HepG2 (cell line): ENCODE measurements around the gene SPRYD4. TPM values are rescaled to one million over a fixed set of nuclear protein-coding genes. Genes with fewer than 3 reads are reported as not detected.

Experiments used
- ATF1 ChIP-seq: IDR thresholded peaks from 2 replicates; pipeline ENCODE4 v1.6.1; 2016; ENCODE audit warnings: mild to moderate bottlenecking, control low read depth
- DR1 ChIP-seq: sonication (generic); formaldehyde crosslinking; IDR thresholded peaks from 2 replicates; pipeline ENCODE4 v1.8.0; 2021; ENCODE audit warnings: mild to moderate bottlenecking, missing genetic modification reagents, inconsistent platforms
- MED1 ChIP-seq: sonication (generic); formaldehyde crosslinking; IDR thresholded peaks from 2 replicates; pipeline ENCODE4 v1.4.0; 2020; ENCODE audit warnings: missing genetic modification reagents
- NFKBIZ ChIP-seq: IDR thresholded peaks from 2 replicates; pipeline ENCODE4 v1.6.1; 2018; ENCODE audit warnings: missing genetic modification reagents, missing compliant biosample characterization
- NR3C1 ChIP-seq: sonication (generic); formaldehyde crosslinking; IDR thresholded peaks from 2 replicates; pipeline ENCODE4 v1.4.0; 2020; ENCODE audit warnings: missing genetic modification reagents
- REL ChIP-seq: sonication (generic); formaldehyde crosslinking; conservative IDR thresholded peaks from 2 replicates; pipeline ENCODE4 v1.8.0; 2022; ENCODE audit warnings: mild to moderate bottlenecking, missing genetic modification reagents, moderate library complexity
- SIN3A ChIP-seq: IDR thresholded peaks from 2 replicates; pipeline ENCODE4 v1.6.1; 2011; ENCODE audit warnings: low read depth, mild to moderate bottlenecking, control low read depth, low read length, borderline replicate concordance
- SKIL ChIP-seq: sonication (generic); formaldehyde crosslinking; IDR thresholded peaks from 2 replicates; pipeline ENCODE4 v1.8.0; 2022; ENCODE audit warnings: missing genetic modification reagents, mild to moderate bottlenecking, moderate library complexity, borderline replicate concordance
- ZMYM4 ChIP-seq: sonication (generic); formaldehyde crosslinking; IDR thresholded peaks from 2 replicates; pipeline ENCODE4 v1.8.1; 2023; ENCODE audit warnings: mild to moderate bottlenecking, missing genetic modification reagents
- ZNF362 ChIP-seq: sonication (generic); formaldehyde crosslinking; IDR thresholded peaks from 2 replicates; pipeline ENCODE4 v1.4.0; 2020; ENCODE audit warnings: missing genetic modification reagents, mild to moderate bottlenecking, borderline replicate concordance
- ZNF777 ChIP-seq: sonication (generic); formaldehyde crosslinking; IDR thresholded peaks from 2 replicates; pipeline ENCODE4 v1.4.0; 2020; ENCODE audit warnings: missing genetic modification reagents
- polyA plus RNA-seq, 8 experiments: library from polyadenylated mRNA; depleted of rRNA in 3 of 8; stranded (reverse) in 7 of 8; unstranded in 1 of 8; fragments of >200 nt; fragmentation: Illumina TruSeq in 4 of 8; extraction: Trizol in 4 of 8; gene quantifications; 2 replicates each; pipeline versions ENCODE4 v1.2.1 to v1.2.3, GENCODE V29; 2011 to 2016; ENCODE audit warnings: low read depth in 4 of 8, missing spikeins in 1 of 8, mixed read lengths in 1 of 8; ENCODE audit not compliant: insufficient read depth in 1 of 8
- total RNA-seq, 5 experiments: library from RNA; depleted of rRNA; stranded (reverse); fragments of >200 nt; fragmentation: Illumina TruSeq; extraction: Trizol; gene quantifications; 2 replicates each; pipeline ENCODE4 v1.2.3, GENCODE V29; 2016; ENCODE audit warnings: low read depth in 1 of 5
- TF ChIP-seq, protein P1 (sequence below): IDR thresholded peaks from 2 replicates; pipeline ENCODE4 v1.6.1; 2018; ENCODE audit warnings: missing genetic modification reagents
- TF ChIP-seq, protein P2 (sequence below): IDR thresholded peaks from 2 replicates; pipeline ENCODE4 v1.6.1; 2016; ENCODE audit warnings: low read depth
- TF ChIP-seq, protein P3 (sequence below): sonication (generic); formaldehyde crosslinking; IDR thresholded peaks from 2 replicates; pipeline ENCODE4 v1.5.1; 2020; ENCODE audit warnings: mild to moderate bottlenecking, missing genetic modification reagents, borderline replicate concordance
- TF ChIP-seq, protein P4 (sequence below): sonication (generic); formaldehyde crosslinking; IDR thresholded peaks from 2 replicates; pipeline ENCODE4 v1.5.0; 2020; ENCODE audit warnings: mild to moderate bottlenecking, missing genetic modification reagents, moderate library complexity

The SPRYD4 gene
- total and polyA plus RNA-seq, 2 of the 13 experiments (the other 11 are each of a cell fraction or from before 2014, with no cell fraction given), result 3.9 to 4.5 TPM

DNA sequence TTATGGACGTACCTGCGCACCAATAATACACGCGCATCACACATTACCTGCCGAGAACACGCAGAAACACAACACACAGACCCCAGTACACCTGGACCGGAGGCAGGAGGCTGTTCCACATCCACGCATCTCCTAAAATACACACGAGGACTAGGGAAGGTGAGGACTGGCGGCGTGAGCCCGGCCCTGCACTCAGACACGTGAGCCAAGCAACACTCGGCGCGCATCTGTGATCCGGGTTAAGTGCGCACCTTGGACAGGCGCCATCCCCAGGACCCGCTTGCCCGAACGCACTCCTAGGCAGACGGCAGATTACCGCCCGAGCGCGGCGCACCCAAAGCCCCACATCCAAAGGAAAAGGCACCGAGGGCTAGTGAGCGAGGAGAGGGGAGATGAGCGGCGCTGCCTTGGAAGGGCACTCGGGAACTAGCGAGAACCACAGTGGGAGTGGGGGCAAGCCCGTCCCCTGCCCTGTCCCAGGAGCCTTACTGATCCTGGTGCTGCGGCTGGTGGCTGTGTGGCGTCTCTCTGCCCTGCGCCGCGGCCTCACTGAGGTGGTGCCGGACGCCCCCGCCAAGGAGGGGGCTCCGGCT, 19.2 kb downstream of the SPRYD4 start (continued):
- TF ChIP-seq ZNF362 (CRISPR knock-in tag) (no peak), ATF1 (CRISPR knock-in tag) (no peak), ZMYM4 (0 out of 2 replicates have a peak, but pooled peaks have one; percentile 60), REL (CRISPR knock-in tag) (peak; percentile 53; the same call in 1 of the 2 replicates), NR3C1 (no peak), SKIL (CRISPR knock-in tag) (no peak), MED1 (CRISPR knock-in tag) (0 out of 2 replicates have a peak, but pooled peaks have one; percentile 15), SIN3A (peak; percentile 18; the same call in 1 of the 2 replicates), ZNF777 (CRISPR knock-in tag) (peak; percentile 58), NFKBIZ (CRISPR knock-in tag) (no peak), DR1 (CRISPR knock-in tag) (no peak)
- TF ChIP-seq, protein P1, sequence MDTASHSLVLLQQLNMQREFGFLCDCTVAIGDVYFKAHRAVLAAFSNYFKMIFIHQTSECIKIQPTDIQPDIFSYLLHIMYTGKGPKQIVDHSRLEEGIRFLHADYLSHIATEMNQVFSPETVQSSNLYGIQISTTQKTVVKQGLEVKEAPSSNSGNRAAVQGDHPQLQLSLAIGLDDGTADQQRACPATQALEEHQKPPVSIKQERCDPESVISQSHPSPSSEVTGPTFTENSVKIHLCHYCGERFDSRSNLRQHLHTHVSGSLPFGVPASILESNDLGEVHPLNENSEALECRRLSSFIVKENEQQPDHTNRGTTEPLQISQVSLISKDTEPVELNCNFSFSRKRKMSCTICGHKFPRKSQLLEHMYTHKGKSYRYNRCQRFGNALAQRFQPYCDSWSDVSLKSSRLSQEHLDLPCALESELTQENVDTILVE (CRISPR knock-in tag), result no peak
- TF ChIP-seq, protein P2, sequence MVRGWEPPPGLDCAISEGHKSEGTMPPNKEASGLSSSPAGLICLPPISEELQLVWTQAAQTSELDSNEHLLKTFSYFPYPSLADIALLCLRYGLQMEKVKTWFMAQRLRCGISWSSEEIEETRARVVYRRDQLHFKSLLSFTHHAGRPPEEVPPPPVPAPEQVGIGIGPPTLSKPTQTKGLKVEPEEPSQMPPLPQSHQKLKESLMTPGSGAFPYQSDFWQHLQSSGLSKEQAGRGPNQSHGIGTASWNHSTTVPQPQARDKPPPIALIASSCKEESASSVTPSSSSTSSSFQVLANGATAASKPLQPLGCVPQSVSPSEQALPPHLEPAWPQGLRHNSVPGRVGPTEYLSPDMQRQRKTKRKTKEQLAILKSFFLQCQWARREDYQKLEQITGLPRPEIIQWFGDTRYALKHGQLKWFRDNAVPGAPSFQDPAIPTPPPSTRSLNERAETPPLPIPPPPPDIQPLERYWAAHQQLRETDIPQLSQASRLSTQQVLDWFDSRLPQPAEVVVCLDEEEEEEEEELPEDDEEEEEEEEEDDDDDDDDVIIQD (CRISPR knock-in tag), result no peak
- TF ChIP-seq, protein P3, sequence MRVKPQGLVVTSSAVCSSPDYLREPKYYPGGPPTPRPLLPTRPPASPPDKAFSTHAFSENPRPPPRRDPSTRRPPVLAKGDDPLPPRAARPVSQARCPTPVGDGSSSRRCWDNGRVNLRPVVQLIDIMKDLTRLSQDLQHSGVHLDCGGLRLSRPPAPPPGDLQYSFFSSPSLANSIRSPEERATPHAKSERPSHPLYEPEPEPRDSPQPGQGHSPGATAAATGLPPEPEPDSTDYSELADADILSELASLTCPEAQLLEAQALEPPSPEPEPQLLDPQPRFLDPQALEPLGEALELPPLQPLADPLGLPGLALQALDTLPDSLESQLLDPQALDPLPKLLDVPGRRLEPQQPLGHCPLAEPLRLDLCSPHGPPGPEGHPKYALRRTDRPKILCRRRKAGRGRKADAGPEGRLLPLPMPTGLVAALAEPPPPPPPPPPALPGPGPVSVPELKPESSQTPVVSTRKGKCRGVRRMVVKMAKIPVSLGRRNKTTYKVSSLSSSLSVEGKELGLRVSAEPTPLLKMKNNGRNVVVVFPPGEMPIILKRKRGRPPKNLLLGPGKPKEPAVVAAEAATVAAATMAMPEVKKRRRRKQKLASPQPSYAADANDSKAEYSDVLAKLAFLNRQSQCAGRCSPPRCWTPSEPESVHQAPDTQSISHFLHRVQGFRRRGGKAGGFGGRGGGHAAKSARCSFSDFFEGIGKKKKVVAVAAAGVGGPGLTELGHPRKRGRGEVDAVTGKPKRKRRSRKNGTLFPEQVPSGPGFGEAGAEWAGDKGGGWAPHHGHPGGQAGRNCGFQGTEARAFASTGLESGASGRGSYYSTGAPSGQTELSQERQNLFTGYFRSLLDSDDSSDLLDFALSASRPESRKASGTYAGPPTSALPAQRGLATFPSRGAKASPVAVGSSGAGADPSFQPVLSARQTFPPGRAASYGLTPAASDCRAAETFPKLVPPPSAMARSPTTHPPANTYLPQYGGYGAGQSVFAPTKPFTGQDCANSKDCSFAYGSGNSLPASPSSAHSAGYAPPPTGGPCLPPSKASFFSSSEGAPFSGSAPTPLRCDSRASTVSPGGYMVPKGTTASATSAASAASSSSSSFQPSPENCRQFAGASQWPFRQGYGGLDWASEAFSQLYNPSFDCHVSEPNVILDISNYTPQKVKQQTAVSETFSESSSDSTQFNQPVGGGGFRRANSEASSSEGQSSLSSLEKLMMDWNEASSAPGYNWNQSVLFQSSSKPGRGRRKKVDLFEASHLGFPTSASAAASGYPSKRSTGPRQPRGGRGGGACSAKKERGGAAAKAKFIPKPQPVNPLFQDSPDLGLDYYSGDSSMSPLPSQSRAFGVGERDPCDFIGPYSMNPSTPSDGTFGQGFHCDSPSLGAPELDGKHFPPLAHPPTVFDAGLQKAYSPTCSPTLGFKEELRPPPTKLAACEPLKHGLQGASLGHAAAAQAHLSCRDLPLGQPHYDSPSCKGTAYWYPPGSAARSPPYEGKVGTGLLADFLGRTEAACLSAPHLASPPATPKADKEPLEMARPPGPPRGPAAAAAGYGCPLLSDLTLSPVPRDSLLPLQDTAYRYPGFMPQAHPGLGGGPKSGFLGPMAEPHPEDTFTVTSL (CRISPR knock-in tag), result no peak
- TF ChIP-seq, protein P4, sequence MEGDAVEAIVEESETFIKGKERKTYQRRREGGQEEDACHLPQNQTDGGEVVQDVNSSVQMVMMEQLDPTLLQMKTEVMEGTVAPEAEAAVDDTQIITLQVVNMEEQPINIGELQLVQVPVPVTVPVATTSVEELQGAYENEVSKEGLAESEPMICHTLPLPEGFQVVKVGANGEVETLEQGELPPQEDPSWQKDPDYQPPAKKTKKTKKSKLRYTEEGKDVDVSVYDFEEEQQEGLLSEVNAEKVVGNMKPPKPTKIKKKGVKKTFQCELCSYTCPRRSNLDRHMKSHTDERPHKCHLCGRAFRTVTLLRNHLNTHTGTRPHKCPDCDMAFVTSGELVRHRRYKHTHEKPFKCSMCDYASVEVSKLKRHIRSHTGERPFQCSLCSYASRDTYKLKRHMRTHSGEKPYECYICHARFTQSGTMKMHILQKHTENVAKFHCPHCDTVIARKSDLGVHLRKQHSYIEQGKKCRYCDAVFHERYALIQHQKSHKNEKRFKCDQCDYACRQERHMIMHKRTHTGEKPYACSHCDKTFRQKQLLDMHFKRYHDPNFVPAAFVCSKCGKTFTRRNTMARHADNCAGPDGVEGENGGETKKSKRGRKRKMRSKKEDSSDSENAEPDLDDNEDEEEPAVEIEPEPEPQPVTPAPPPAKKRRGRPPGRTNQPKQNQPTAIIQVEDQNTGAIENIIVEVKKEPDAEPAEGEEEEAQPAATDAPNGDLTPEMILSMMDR (CRISPR knock-in tag), result 0 out of 2 replicates have a peak, but pooled peaks have one; percentile 15
